ENCODE measurements around the gene KL. TPM values are rescaled to one million over a fixed set of nuclear protein-coding genes. Genes with fewer than 3 reads are reported as not detected.

The KL gene
- total RNA-seq, 1 experiment from 2014 or later = 1.5 TPM

DNA sequence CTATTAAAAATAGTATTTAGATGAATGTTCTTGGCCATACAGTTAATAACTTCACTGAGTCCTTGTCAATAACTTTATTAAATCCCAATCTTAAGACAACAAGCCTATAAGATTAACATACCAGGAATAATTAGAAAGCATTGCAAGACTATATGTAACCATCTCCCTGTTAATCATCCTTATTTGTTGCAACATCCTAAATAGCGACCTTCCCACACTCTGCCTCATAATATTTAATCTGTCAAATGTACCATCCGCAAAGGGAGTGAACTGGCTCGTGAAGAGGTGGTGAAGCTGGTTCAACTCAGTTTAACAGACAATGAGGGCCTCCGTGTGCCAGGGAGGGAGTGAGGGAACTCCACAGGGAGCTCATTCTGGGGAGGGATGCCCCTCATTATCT lies 33.9 kb downstream of the KL start:
- intact Hi-C loops (cut with micrococcal nuclease; ENCODE audit: unreplicated experiment) = no loop called here
- H3K36me3 ChIP-seq (ENCODE audit: insufficient read depth, low read length, poor library complexity, severe bottlenecking) = no peaks in the 10 kb centered on the region
- no peak overlapping the region for H3K27ac ChIP-seq (ENCODE audit: low read depth, low read length, poor library complexity, severe bottlenecking)
- H3K9me3 ChIP-seq (ENCODE audit: low read depth, low read length, poor library complexity, severe bottlenecking) = no peaks in the 10 kb centered on the region
- H3K4me1 ChIP-seq (ENCODE audit: insufficient read depth, low read length, poor library complexity, severe bottlenecking) = peaks cover 4% of the 10 kb centered on the region
- no peak for TF ChIP-seq EZH2 (IDR thresholded peaks at IDR 0.05; ENCODE audit: borderline replicate concordance, low read depth, low read length, poor library complexity, severe bottlenecking)
- no peak for TF ChIP-seq CTCF (conservative IDR thresholded peaks at IDR 0.05; ENCODE audit: low read depth, low read length)
- H3K4me3 ChIP-seq (ENCODE audit: low read depth, low read length, poor library complexity, severe bottlenecking) = no peak overlapping the region
- H3K27me3 ChIP-seq (replicated peaks; ENCODE audit: insufficient read depth, low read depth, low read length, poor library complexity) = no peaks in the 10 kb centered on the region
- DNase-seq (ENCODE audit: low spot score) = no peak
- ChIA-PET CTCF (no interaction called here), POLR2A (ENCODE audit: low non-redundant PET) (no interaction called here)
- BruUV-seq (replicated peaks) = no TSS peak

GRCh38 chr13:33051632-33052031 lies 35.4 kb downstream of the KL start:
- no TSS peak for BruUV-seq (replicated peaks)
- H3K36me3 ChIP-seq (ENCODE audit: insufficient read depth, low read length, poor library complexity, severe bottlenecking) = no peaks in the 10 kb centered on the region
- intact Hi-C loops (cut with micrococcal nuclease; ENCODE audit: unreplicated experiment) = no loop called here
- no peak overlapping the region for H3K4me3 ChIP-seq (ENCODE audit: low read depth, low read length, poor library complexity, severe bottlenecking)
- DNase-seq (ENCODE audit: low spot score) = no peak
- POLR2A ChIA-PET (ENCODE audit: low non-redundant PET) = no interaction called here
- no peaks in the 10 kb centered on the region for H3K27me3 ChIP-seq (replicated peaks; ENCODE audit: insufficient read depth, low read depth, low read length, poor library complexity)
- H3K9me3 ChIP-seq (ENCODE audit: low read depth, low read length, poor library complexity, severe bottlenecking) = no peaks in the 10 kb centered on the region
- TF ChIP-seq EZH2 (IDR thresholded peaks at IDR 0.05; ENCODE audit: borderline replicate concordance, low read depth, low read length, poor library complexity, severe bottlenecking) (no peak), CTCF (conservative IDR thresholded peaks at IDR 0.05; ENCODE audit: low read depth, low read length) (no peak)
- CTCF ChIA-PET = no interaction called here
- peaks cover 4% of the 10 kb centered on the region for H3K4me1 ChIP-seq (ENCODE audit: insufficient read depth, low read length, poor library complexity, severe bottlenecking)
- H3K27ac ChIP-seq (ENCODE audit: low read depth, low read length, poor library complexity, severe bottlenecking) = no peak overlapping the region

DNA sequence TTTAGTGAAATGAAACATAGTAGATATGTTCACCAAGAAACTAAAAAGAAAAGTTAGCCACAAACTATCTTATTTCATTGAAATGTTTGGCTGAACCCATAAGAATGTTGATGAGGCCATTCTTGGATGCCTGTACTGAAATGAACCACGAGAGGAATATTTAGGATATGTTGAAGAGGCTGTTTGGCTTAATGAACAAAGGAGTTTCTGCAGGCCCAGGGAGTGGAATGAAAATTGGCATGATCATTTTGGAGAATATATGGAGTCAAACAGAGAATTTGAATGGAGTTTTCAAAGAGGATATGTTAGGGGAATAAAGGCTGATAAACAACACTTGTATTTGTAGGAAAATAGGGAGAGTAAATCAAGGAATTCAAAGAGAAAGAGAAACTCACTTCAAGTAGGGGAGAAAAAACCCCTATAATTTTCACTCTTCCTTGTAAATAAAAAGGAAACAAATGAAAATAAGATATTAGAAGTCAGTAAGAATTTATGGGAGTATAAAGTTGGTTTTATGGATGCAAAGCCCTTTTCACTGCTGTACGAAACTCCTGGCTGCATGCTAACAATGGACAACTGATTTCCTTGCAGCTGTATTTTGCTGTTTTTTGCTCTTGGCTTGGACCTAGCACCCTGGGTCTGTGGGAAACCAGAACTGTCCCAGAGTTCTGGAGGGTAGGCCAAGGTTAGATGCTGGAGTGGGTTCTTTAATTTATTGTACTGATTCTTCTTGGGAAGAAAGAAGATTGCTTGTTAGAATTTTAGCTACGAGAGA lies 36.5 kb downstream of the KL start:
- ChIA-PET POLR2A (ENCODE audit: low non-redundant PET) (interaction anchor here (0.6 kb wide), 1 partner anchor 220 kb away, joined by 3 read pairs; no protein-coding TSS in a partner anchor), CTCF (no interaction called here)
- Histone ChIP-seq H3K27ac (ENCODE audit: low read depth, low read length, poor library complexity, severe bottlenecking) (no peak overlapping the region), H3K4me3 (ENCODE audit: low read depth, low read length, poor library complexity, severe bottlenecking) (no peak overlapping the region), H3K4me1 (ENCODE audit: insufficient read depth, low read length, poor library complexity, severe bottlenecking) (peaks cover 10% of the 10 kb centered on the region), H3K36me3 (ENCODE audit: insufficient read depth, low read length, poor library complexity, severe bottlenecking) (no peaks in the 10 kb centered on the region), H3K27me3 (replicated peaks; ENCODE audit: insufficient read depth, low read depth, low read length, poor library complexity) (no peaks in the 10 kb centered on the region), H3K9me3 (ENCODE audit: low read depth, low read length, poor library complexity, severe bottlenecking) (no peaks in the 10 kb centered on the region)
- DNase-seq (ENCODE audit: low spot score) = no peak
- intact Hi-C loops (cut with micrococcal nuclease; ENCODE audit: unreplicated experiment) = no loop called here
- BruUV-seq (replicated peaks) = no TSS peak
- TF ChIP-seq EZH2 (IDR thresholded peaks at IDR 0.05; ENCODE audit: borderline replicate concordance, low read depth, low read length, poor library complexity, severe bottlenecking) (no peak), CTCF (conservative IDR thresholded peaks at IDR 0.05; ENCODE audit: low read depth, low read length) (no peak)

All from A673 (cell line).